SK-N-SH treated with all-trans-retinoic acid at 6 μM for 48 hours (cell line): ENCODE results near the gene CHRNA1.

Experiments used
- ATAC-seq: fragments of 200-7000 bp; cut with Tn5 transposase; 3 replicates; pipeline ENCODE4 v1.9.1; 2020; ENCODE audit warnings: mild to moderate bottlenecking, moderate library complexity
- ARNTL ChIP-seq: fragments of 450-650 bp; formaldehyde crosslinking; IDR thresholded peaks from 2 replicates; pipeline ENCODE4 v1.5.0; 2020; ENCODE audit warnings: low read depth, mild to moderate bottlenecking, moderate library complexity, borderline replicate concordance
- BACH2 ChIP-seq: fragments of 250-450 bp; sonication (Bioruptor Pico); IDR thresholded peaks from 2 replicates; pipeline ENCODE4 v1.9.0; 2021; ENCODE audit warnings: mild to moderate bottlenecking, borderline replicate concordance
- CSDC2 ChIP-seq: fragments of 250-450 bp; sonication (Bioruptor Pico); IDR thresholded peaks from 2 replicates; pipeline ENCODE4 v1.5.0; 2020; ENCODE audit warnings: mild to moderate bottlenecking, moderate library complexity
- ESRRG ChIP-seq: fragments of 250-450 bp; sonication (Bioruptor Pico); IDR thresholded peaks from 2 replicates; pipeline ENCODE4 v1.6.1; 2021; ENCODE audit warnings: mild to moderate bottlenecking
- GLIS3 ChIP-seq: fragments of 250-450 bp; sonication (Bioruptor Pico); IDR thresholded peaks from 2 replicates; pipeline ENCODE4 v1.5.0; 2020; ENCODE audit warnings: mild to moderate bottlenecking, moderate library complexity
- ISL1 ChIP-seq: fragments of 250-450 bp; sonication (Bioruptor Pico); IDR thresholded peaks from 2 replicates; pipeline ENCODE4 v2.1.2; 2022; ENCODE audit warnings: mild to moderate bottlenecking, moderate library complexity
- OSR1 ChIP-seq: fragments of 250-450 bp; sonication (Bioruptor Pico); IDR thresholded peaks from 2 replicates; pipeline ENCODE4 v1.8.0; 2022; ENCODE audit warnings: moderate library complexity, mild to moderate bottlenecking, inconsistent platforms
- PATZ1 ChIP-seq: fragments of 250-450 bp; sonication (Bioruptor Pico); IDR thresholded peaks from 2 replicates; pipeline ENCODE4 v1.8.0; 2020; ENCODE audit warnings: mild to moderate bottlenecking, moderate library complexity, borderline replicate concordance
- PPARA ChIP-seq: fragments of 250-450 bp; sonication (Bioruptor Pico); IDR thresholded peaks from 2 replicates; pipeline ENCODE4 v1.5.0; 2020; ENCODE audit warnings: mild to moderate bottlenecking, borderline replicate concordance
- RARB ChIP-seq: fragments of 250-450 bp; sonication (Bioruptor Pico); IDR thresholded peaks from 2 replicates; pipeline ENCODE4 v1.8.0; 2021; ENCODE audit warnings: mild to moderate bottlenecking, moderate library complexity
- SNAI2 ChIP-seq: fragments of 250-450 bp; sonication (Bioruptor Pico); IDR thresholded peaks from 2 replicates; pipeline ENCODE4 v1.5.0; 2020; ENCODE audit warnings: mild to moderate bottlenecking, moderate library complexity
- TCF4 ChIP-seq: fragments of 250-450 bp; sonication (Bioruptor Pico); IDR thresholded peaks from 2 replicates; pipeline ENCODE4 v1.8.0; 2021; ENCODE audit warnings: mild to moderate bottlenecking, moderate library complexity, borderline replicate concordance
- TOX ChIP-seq: fragments of 250-450 bp; sonication (Bioruptor Pico); IDR thresholded peaks from 2 replicates; pipeline ENCODE4 v1.8.0; 2021; ENCODE audit warnings: mild to moderate bottlenecking, moderate library complexity, borderline replicate concordance
- ZC3H10 ChIP-seq: fragments of 250-450 bp; sonication (Bioruptor Pico); IDR thresholded peaks from 2 replicates; pipeline ENCODE4 v1.5.1; 2021; ENCODE audit warnings: mild to moderate bottlenecking, moderate library complexity
- ZFP3 ChIP-seq: fragments of 250-450 bp; sonication (Bioruptor Pico); IDR thresholded peaks from 2 replicates; pipeline ENCODE4 v1.5.0; 2020; ENCODE audit warnings: mild to moderate bottlenecking, moderate library complexity
- ZFP30 ChIP-seq: fragments of 450-650 bp; formaldehyde crosslinking; IDR thresholded peaks from 2 replicates; pipeline ENCODE4 v1.5.0; 2022; ENCODE audit warnings: mild to moderate bottlenecking, moderate library complexity
- ZNF70 ChIP-seq: fragments of 450-650 bp; formaldehyde crosslinking; IDR thresholded peaks from 2 replicates; pipeline ENCODE4 v1.5.0; 2020; ENCODE audit warnings: mild to moderate bottlenecking, moderate library complexity
- TF ChIP-seq, protein P1 (sequence below): fragments of 250-450 bp; sonication (Bioruptor Pico); IDR thresholded peaks from 2 replicates; pipeline ENCODE4 v1.5.1; 2021; ENCODE audit warnings: mild to moderate bottlenecking, moderate library complexity
- TF ChIP-seq, protein P2 (sequence below): fragments of 250-450 bp; sonication (Bioruptor Pico); IDR thresholded peaks from 2 replicates; pipeline ENCODE4 v1.5.1; 2020; ENCODE audit warnings: low read depth, mild to moderate bottlenecking, moderate library complexity
- TF ChIP-seq, protein P3 (sequence below): fragments of 250-450 bp; sonication (Bioruptor Pico); IDR thresholded peaks from 2 replicates; pipeline ENCODE4 v1.5.0; 2020; ENCODE audit warnings: mild to moderate bottlenecking, moderate library complexity
- TF ChIP-seq, protein P4 (sequence below): fragments of 250-450 bp; sonication (Bioruptor Pico); IDR thresholded peaks from 2 replicates; pipeline ENCODE4 v1.8.0; 2021; ENCODE audit warnings: low read depth, mild to moderate bottlenecking, moderate library complexity, borderline replicate concordance

The CHRNA1 gene

GRCh38 chr2:174805803-174806202, 41.5 kb upstream of the CHRNA1 start:
- no peak for ATAC-seq
- TF ChIP-seq PATZ1 (CRISPR knock-in tag) (no peak), ARNTL (CRISPR knock-in tag) (no peak), ZFP3 (CRISPR knock-in tag) (no peak), CSDC2 (CRISPR knock-in tag) (no peak), PPARA (CRISPR knock-in tag) (no peak), ZNF70 (CRISPR knock-in tag) (no peak), TOX (CRISPR knock-in tag) (no peak), GLIS3 (no peak), TCF4 (CRISPR knock-in tag) (no peak), ZC3H10 (CRISPR knock-in tag) (no peak), OSR1 (CRISPR knock-in tag) (no peak), ESRRG (CRISPR knock-in tag) (no peak), RARB (CRISPR knock-in tag) (no peak), ISL1 (CRISPR knock-in tag) (no peak)
- TF ChIP-seq, protein P1, sequence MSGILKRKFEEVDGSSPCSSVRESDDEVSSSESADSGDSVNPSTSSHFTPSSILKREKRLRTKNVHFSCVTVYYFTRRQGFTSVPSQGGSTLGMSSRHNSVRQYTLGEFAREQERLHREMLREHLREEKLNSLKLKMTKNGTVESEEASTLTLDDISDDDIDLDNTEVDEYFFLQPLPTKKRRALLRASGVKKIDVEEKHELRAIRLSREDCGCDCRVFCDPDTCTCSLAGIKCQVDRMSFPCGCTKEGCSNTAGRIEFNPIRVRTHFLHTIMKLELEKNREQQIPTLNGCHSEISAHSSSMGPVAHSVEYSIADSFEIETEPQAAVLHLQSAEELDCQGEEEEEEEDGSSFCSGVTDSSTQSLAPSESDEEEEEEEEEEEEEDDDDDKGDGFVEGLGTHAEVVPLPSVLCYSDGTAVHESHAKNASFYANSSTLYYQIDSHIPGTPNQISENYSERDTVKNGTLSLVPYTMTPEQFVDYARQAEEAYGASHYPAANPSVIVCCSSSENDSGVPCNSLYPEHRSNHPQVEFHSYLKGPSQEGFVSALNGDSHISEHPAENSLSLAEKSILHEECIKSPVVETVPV (CRISPR knock-in tag) = no peak
- TF ChIP-seq, protein P2, sequence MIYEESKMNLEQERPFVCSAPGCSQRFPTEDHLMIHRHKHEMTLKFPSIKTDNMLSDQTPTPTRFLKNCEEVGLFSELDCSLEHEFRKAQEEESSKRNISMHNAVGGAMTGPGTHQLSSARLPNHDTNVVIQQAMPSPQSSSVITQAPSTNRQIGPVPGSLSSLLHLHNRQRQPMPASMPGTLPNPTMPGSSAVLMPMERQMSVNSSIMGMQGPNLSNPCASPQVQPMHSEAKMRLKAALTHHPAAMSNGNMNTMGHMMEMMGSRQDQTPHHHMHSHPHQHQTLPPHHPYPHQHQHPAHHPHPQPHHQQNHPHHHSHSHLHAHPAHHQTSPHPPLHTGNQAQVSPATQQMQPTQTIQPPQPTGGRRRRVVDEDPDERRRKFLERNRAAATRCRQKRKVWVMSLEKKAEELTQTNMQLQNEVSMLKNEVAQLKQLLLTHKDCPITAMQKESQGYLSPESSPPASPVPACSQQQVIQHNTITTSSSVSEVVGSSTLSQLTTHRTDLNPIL (CRISPR knock-in tag) = no peak
- TF ChIP-seq, protein P3, sequence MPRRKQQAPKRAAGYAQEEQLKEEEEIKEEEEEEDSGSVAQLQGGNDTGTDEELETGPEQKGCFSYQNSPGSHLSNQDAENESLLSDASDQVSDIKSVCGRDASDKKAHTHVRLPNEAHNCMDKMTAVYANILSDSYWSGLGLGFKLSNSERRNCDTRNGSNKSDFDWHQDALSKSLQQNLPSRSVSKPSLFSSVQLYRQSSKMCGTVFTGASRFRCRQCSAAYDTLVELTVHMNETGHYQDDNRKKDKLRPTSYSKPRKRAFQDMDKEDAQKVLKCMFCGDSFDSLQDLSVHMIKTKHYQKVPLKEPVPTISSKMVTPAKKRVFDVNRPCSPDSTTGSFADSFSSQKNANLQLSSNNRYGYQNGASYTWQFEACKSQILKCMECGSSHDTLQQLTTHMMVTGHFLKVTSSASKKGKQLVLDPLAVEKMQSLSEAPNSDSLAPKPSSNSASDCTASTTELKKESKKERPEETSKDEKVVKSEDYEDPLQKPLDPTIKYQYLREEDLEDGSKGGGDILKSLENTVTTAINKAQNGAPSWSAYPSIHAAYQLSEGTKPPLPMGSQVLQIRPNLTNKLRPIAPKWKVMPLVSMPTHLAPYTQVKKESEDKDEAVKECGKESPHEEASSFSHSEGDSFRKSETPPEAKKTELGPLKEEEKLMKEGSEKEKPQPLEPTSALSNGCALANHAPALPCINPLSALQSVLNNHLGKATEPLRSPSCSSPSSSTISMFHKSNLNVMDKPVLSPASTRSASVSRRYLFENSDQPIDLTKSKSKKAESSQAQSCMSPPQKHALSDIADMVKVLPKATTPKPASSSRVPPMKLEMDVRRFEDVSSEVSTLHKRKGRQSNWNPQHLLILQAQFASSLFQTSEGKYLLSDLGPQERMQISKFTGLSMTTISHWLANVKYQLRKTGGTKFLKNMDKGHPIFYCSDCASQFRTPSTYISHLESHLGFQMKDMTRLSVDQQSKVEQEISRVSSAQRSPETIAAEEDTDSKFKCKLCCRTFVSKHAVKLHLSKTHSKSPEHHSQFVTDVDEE (CRISPR knock-in tag) = no peak
- TF ChIP-seq, protein P4, sequence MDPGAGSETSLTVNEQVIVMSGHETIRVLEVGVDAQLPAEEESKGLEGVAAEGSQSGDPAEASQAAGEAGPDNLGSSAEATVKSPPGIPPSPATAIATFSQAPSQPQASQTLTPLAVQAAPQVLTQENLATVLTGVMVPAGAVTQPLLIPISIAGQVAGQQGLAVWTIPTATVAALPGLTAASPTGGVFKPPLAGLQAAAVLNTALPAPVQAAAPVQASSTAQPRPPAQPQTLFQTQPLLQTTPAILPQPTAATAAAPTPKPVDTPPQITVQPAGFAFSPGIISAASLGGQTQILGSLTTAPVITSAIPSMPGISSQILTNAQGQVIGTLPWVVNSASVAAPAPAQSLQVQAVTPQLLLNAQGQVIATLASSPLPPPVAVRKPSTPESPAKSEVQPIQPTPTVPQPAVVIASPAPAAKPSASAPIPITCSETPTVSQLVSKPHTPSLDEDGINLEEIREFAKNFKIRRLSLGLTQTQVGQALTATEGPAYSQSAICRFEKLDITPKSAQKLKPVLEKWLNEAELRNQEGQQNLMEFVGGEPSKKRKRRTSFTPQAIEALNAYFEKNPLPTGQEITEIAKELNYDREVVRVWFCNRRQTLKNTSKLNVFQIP (CRISPR knock-in tag) = no peak

GRCh38 chr2:174802459-174802858, 38.2 kb upstream of the CHRNA1 start:
- peak; percentile 31; the same call in 1 of the 3 replicates for ATAC-seq
- TF ChIP-seq ZNF70 (CRISPR knock-in tag) (no peak), ZFP3 (CRISPR knock-in tag) (no peak), BACH2 (CRISPR knock-in tag) (no peak), ZFP30 (CRISPR knock-in tag) (no peak), PPARA (CRISPR knock-in tag) (no peak), CSDC2 (CRISPR knock-in tag) (no peak), OSR1 (CRISPR knock-in tag) (no peak), ESRRG (CRISPR knock-in tag) (no peak), TCF4 (CRISPR knock-in tag) (no peak), SNAI2 (CRISPR knock-in tag) (no peak)
- TF ChIP-seq, protein P3 (CRISPR knock-in tag) = no peak
- TF ChIP-seq, protein P1 (CRISPR knock-in tag) = no peak
- TF ChIP-seq, protein P4 (CRISPR knock-in tag) = no peak
